HCT116 (cell line): ENCODE measurements around the gene OGFOD2. TPM values are rescaled to one million over a fixed set of nuclear protein-coding genes. Genes with fewer than 3 reads are reported as not detected.

Source experiments
- ATAC-seq: fragments of 200-7000 bp; cut with Tn5 transposase; 2 replicates; pipeline ENCODE4 v1.9.1; 2020; ENCODE audit warnings: mild to moderate bottlenecking, moderate library complexity
- BruUV-seq: library from RNA; stranded (reverse); fragments of 400-500 nt; replicated peaks from 2 replicates; lab custom pipeline; 2021; lab: Mats Ljungman, UMichigan
- CTCF ChIA-PET: fragments of 300-600 bp; sonication (Branson Sonifier 250); formaldehyde crosslinking; loops from one replicate; lab custom pipeline; 2021; ENCODE audit warnings: antibody characterized with exemption; lab: Charles Lee
- POLR2A ChIA-PET: fragments of 300-600, 350-600 bp; sonication (Branson Sonifier 250); formaldehyde crosslinking; loops from one replicate; lab custom pipeline; 2021; ENCODE audit warnings: antibody characterized with exemption; lab: Charles Lee
- RAD21 ChIA-PET, 2 experiments: fragments of 300-600 bp; sonication (Branson Sonifier 250); formaldehyde crosslinking; loops; one replicate each; lab custom pipeline; 2023; ENCODE audit warnings: low total read pairs in 2 of 2; ENCODE audit not compliant: uncharacterized antibody in 2 of 2, unreplicated experiment in 2 of 2, low non-redundant PET in 1 of 2; lab: Charles Lee
- DNase-seq: peaks from one replicate; pipeline ENCODE4 v3.0.0-alpha.2; 2010; ENCODE audit warnings: low read depth, low spot score
- H2AFZ ChIP-seq: fragments of 200-600 bp; shearing (Covaris generic), sonication (generic); 2 replicates; pipeline ENCODE4 v1.6.1; 2017; ENCODE audit warnings: low read depth, mixed run types, mixed read lengths, antibody characterized with exemption, low read length; ENCODE audit not compliant: poor library complexity, severe bottlenecking
- H3K27ac ChIP-seq: 2 replicates; pipeline ENCODE4 v1.5.1; 2012; ENCODE audit warnings: low read depth, low read length
- H3K27me3 ChIP-seq: fragments of 200-600 bp; sonication (generic); 2 replicates; pipeline ENCODE4 v1.6.1; 2016; ENCODE audit warnings: mixed run types, low read length, mixed read lengths; ENCODE audit not compliant: insufficient read depth
- H3K36me3 ChIP-seq, 2 experiments: fragments of 200-500 bp in 1 of 2; fragments of 200-600 bp in 1 of 2; sonication (Bioruptor generic) in 1 of 2; sonication (generic) in 1 of 2; 2 replicates each; pipeline versions ENCODE4 v1.5.1 to v1.6.1; 2014 to 2016; ENCODE audit warnings: low read length in 2 of 2, inconsistent platforms in 1 of 2, mixed read lengths in 1 of 2, mixed run types in 1 of 2; ENCODE audit not compliant: insufficient read depth in 2 of 2, control insufficient read depth in 1 of 2
- H3K4me1 ChIP-seq, 2 experiments: fragments of 200-600 bp in 1 of 2; sonication (generic) in 1 of 2; 2 replicates each; pipeline versions ENCODE4 v1.5.1 to v1.6.1; 2012 to 2017; ENCODE audit warnings: low read length in 2 of 2, inconsistent platforms in 1 of 2, mild to moderate bottlenecking in 1 of 2, mixed read lengths in 1 of 2, mixed run types in 1 of 2, moderate library complexity in 1 of 2; ENCODE audit not compliant: insufficient read depth in 2 of 2, control insufficient read depth in 1 of 2
- H3K4me2 ChIP-seq: fragments of 200-600 bp; sonication (generic); 2 replicates; pipeline ENCODE4 v1.6.1; 2017; ENCODE audit warnings: mixed run types, low read length, mixed read lengths
- H3K4me3 ChIP-seq, 2 experiments: fragments of 200-600 bp in 1 of 2; sonication (generic) in 1 of 2; replicated peaks in 1 of 2; 2 replicates each; pipeline ENCODE4 v1.5.1; 2011 to 2016; ENCODE audit warnings: low read length in 2 of 2, control low read depth in 1 of 2, low read depth in 1 of 2, mild to moderate bottlenecking in 1 of 2, mixed read lengths in 1 of 2, mixed run types in 1 of 2
- H3K79me2 ChIP-seq: fragments of 200-600 bp; sonication (generic); 2 replicates; pipeline ENCODE4 v1.6.1; 2017; ENCODE audit warnings: mild to moderate bottlenecking, mixed run types, low read length, moderate library complexity, mixed read lengths; ENCODE audit not compliant: insufficient read depth
- H3K9ac ChIP-seq: fragments of 200-600 bp; sonication (generic); 2 replicates; pipeline ENCODE4 v1.6.1; 2016; ENCODE audit warnings: low read length, mixed read lengths
- H3K9me2 ChIP-seq: fragments of 200-600 bp; sonication (generic), shearing (Covaris generic); 2 replicates; pipeline ENCODE4 v1.6.1; 2017; ENCODE audit warnings: mixed run types, mild to moderate bottlenecking, moderate library complexity; ENCODE audit not compliant: insufficient read depth
- H3K9me3 ChIP-seq, 2 experiments: fragments of 200-500 bp in 1 of 2; fragments of 200-600 bp in 1 of 2; sonication (Bioruptor generic) in 1 of 2; sonication (generic) in 1 of 2; 2 replicates each; pipeline ENCODE4 v1.6.1; 2014 to 2017; ENCODE audit warnings: low read length in 2 of 2, mixed read lengths in 2 of 2, inconsistent platforms in 1 of 2, low read depth in 1 of 2, mild to moderate bottlenecking in 1 of 2, mixed run types in 1 of 2, moderate library complexity in 1 of 2; ENCODE audit not compliant: control insufficient read depth in 1 of 2, insufficient read depth in 1 of 2
- H4K20me1 ChIP-seq: fragments of 200-600 bp; sonication (generic), shearing (Covaris generic); 2 replicates; pipeline ENCODE4 v1.6.1; 2017; ENCODE audit warnings: mixed run types, mild to moderate bottlenecking, moderate library complexity; ENCODE audit not compliant: insufficient read depth
- ATF3 ChIP-seq: IDR thresholded peaks from 2 replicates; pipeline ENCODE4 v1.6.1; 2012
- ELF1 ChIP-seq: IDR thresholded peaks from 2 replicates; pipeline ENCODE4 v1.6.1; 2012; ENCODE audit warnings: low read depth, borderline replicate concordance
- EZH2 ChIP-seq: fragments of 200-600 bp; sonication (generic); IDR thresholded peaks from 2 replicates; pipeline ENCODE4 v1.6.1; 2017; ENCODE audit warnings: antibody characterized with exemption, mixed run types
- EZH2phosphoT487 ChIP-seq: fragments of 200-600 bp; IDR thresholded peaks from 2 replicates; pipeline ENCODE4 v1.6.1; 2018; ENCODE audit warnings: antibody characterized with exemption, borderline replicate concordance
- MAX ChIP-seq: IDR thresholded peaks from 2 replicates; pipeline ENCODE4 v1.6.1; 2012
- POLR2A ChIP-seq: IDR thresholded peaks from 2 replicates; pipeline ENCODE4 v1.7.0; 2011; ENCODE audit warnings: borderline replicate concordance; ENCODE audit not compliant: insufficient read depth, insufficient read length; ENCODE audit errors: extremely low read depth
- POLR2AphosphoS5 ChIP-seq: IDR thresholded peaks from 2 replicates; pipeline ENCODE4 v1.6.1; 2011; ENCODE audit warnings: mild to moderate bottlenecking, low read depth, low read length, moderate library complexity
- REST ChIP-seq: IDR thresholded peaks from 2 replicates; pipeline ENCODE4 v1.6.1; 2012; ENCODE audit warnings: low read depth
- SIN3A ChIP-seq: IDR thresholded peaks from 2 replicates; pipeline ENCODE4 v1.6.1; 2012; ENCODE audit warnings: low read depth
- SP1 ChIP-seq: IDR thresholded peaks from 2 replicates; pipeline ENCODE4 v1.6.1; 2012; ENCODE audit warnings: low read depth
- SRF ChIP-seq: IDR thresholded peaks from 2 replicates; pipeline ENCODE4 v1.6.1; 2012; ENCODE audit warnings: low read depth
- TCF7L2 ChIP-seq: IDR thresholded peaks from 2 replicates; pipeline ENCODE4 v1.7.0; 2011; ENCODE audit warnings: borderline replicate concordance, inconsistent platforms; ENCODE audit not compliant: insufficient read depth, insufficient read length; ENCODE audit errors: extremely low read depth
- ZBTB33 ChIP-seq: IDR thresholded peaks from 2 replicates; pipeline ENCODE4 v1.6.1; 2011; ENCODE audit warnings: mild to moderate bottlenecking, low read length, moderate library complexity; ENCODE audit not compliant: insufficient replicate concordance; ENCODE audit errors: extremely low read depth
- ZFX ChIP-seq: fragments of 450-650 bp; IDR thresholded peaks from 2 replicates; pipeline ENCODE4 v1.6.1; 2017
- intact Hi-C: fragments of 100-400 bp; cut with micrococcal nuclease; formaldehyde crosslinking; loops from 2 replicates; pipeline ENCODE4 v1.10.0; 2022
- total RNA-seq: library from RNA; stranded (reverse); gene quantifications from one replicate; pipeline ENCODE4 v1.2.1, GENCODE V29; 2021; ENCODE audit not compliant: unreplicated experiment

Gene OGFOD2
- total RNA-seq, 1 experiment from 2014 or later: 29.5 TPM

GRCh38 chr12:122991623-122992275 is 16.7 kb downstream of the OGFOD2 start:
- Histone ChIP-seq H3K27ac (no peak overlapping the region), H3K79me2 (no peaks in the 10 kb centered on the region), H3K4me3 (no peak overlapping the region), H3K4me2 (no peak overlapping the region), H3K36me3 (no peaks in the 10 kb centered on the region), H3K9me3 (no peaks in the 10 kb centered on the region), H3K27me3 (no peaks in the 10 kb centered on the region), H3K9ac (no peak overlapping the region), H3K9me2 (no peaks in the 10 kb centered on the region), H2AFZ (no peak overlapping the region), H3K4me1 (no peaks in the 10 kb centered on the region), H4K20me1 (no peaks in the 10 kb centered on the region)
- ATAC-seq (no peak), DNase-seq (no peak)
- CTCF ChIA-PET: interaction anchor here (1.6 kb wide), 1 partner anchor 241 kb away, joined by 3 read pairs; no protein-coding TSS in a partner anchor
- intact Hi-C loops: no loop called here
- TF ChIP-seq ZFX (no peak), REST (no peak), SIN3A (no peak), TCF7L2 (no peak), POLR2AphosphoS5 (no peak), SP1 (no peak), MAX (no peak), ZBTB33 (no peak), EZH2 (no peak), SRF (no peak), ELF1 (no peak), ATF3 (no peak), POLR2A (no peak), EZH2phosphoT487 (no peak)
- POLR2A ChIA-PET: no interaction called here
- BruUV-seq: no TSS peak
- RAD21 ChIA-PET: no interaction called here
